HepG2 (cell line): ENCODE results near the gene ACOXL. TPM values are rescaled to one million over a fixed set of nuclear protein-coding genes. Genes with fewer than 3 reads are reported as not detected.

Experiments used
- ATAC-seq: fragments of 200-7000 bp; cut with Tn5 transposase; 3 replicates; pipeline ENCODE4 v1.9.1; 2020; ENCODE audit warnings: mild to moderate bottlenecking, moderate library complexity
- BruUV-seq: library from RNA; stranded (reverse); fragments of 400-500 nt; replicated peaks from 2 replicates; lab custom pipeline; 2021; lab: Mats Ljungman, UMichigan
- CTCF ChIA-PET: fragments of 300-600 bp; formaldehyde crosslinking; extraction: SDS; loops from one replicate; lab custom pipeline; 2021; ENCODE audit warnings: low total read pairs, inconsistent platforms, low intra/inter-chr PET ratio; lab: Yijun Ruan, JAX
- POLR2A ChIA-PET: fragments of 350-600 bp; sonication (Branson Sonifier 250); formaldehyde crosslinking; loops from one replicate; lab custom pipeline; 2020; ENCODE audit warnings: antibody characterized with exemption, inconsistent platforms; lab: Yijun Ruan, JAX
- DNase-seq: peaks from one replicate; pipeline ENCODE4 v3.0.0-alpha.2; 2015; ENCODE audit warnings: low spot score
- FAIRE-seq: peaks from 3 replicates; lab custom pipeline; 2011; peaks lifted over from hg19 to GRCh38; lab: Jason Lieb, UNC
- H2AFZ ChIP-seq: one replicate; pipeline ENCODE4 v1.6.1; 2011; ENCODE audit warnings: low read length, inconsistent platforms
- H3K27ac ChIP-seq: fragments of 300-600 bp; 3 replicates; pipeline ENCODE4 v1.8.0; 2011; ENCODE audit warnings: mixed run types, mild to moderate bottlenecking, mixed read lengths, low read length, inconsistent platforms; ENCODE audit not compliant: insufficient read depth; ENCODE audit errors: extremely low read length
- H3K27me3 ChIP-seq, 2 experiments: fragments of 200-600 bp in 1 of 2; 2 replicates in 1 of 2; 3 replicates in 1 of 2; pipeline versions ENCODE4 v1.6.0 to v1.8.0; 2011; ENCODE audit warnings: low read length in 2 of 2, mild to moderate bottlenecking in 2 of 2, moderate library complexity in 2 of 2, inconsistent platforms in 1 of 2; ENCODE audit not compliant: insufficient read depth in 2 of 2, control insufficient read depth in 1 of 2
- H3K36me3 ChIP-seq, 2 experiments: fragments of 200-600 bp in 1 of 2; replicated peaks in 1 of 2; 2 replicates in 1 of 2; 3 replicates in 1 of 2; pipeline versions ENCODE4 v1.5.1 to v1.8.0; 2011; ENCODE audit warnings: low read length in 2 of 2, inconsistent platforms in 1 of 2; ENCODE audit not compliant: insufficient read depth in 2 of 2, control insufficient read depth in 1 of 2
- H3K4me1 ChIP-seq: 2 replicates; pipeline ENCODE4 v1.5.1; 2012; ENCODE audit warnings: low read length, inconsistent platforms; ENCODE audit not compliant: insufficient read depth
- H3K4me2 ChIP-seq: 2 replicates; pipeline ENCODE4 v1.6.0; 2011; ENCODE audit warnings: low read depth, low read length, inconsistent platforms
- H3K4me3 ChIP-seq, 3 experiments: fragments of 200-600 bp in 1 of 3; sonication (generic), shearing (Covaris generic) in 1 of 3; replicated peaks in 1 of 3; 2 replicates each; pipeline ENCODE4 v1.5.1; 2011 to 2016; ENCODE audit warnings: low read length in 3 of 3, inconsistent platforms in 2 of 3, low read depth in 2 of 3, mild to moderate bottlenecking in 2 of 3, control low read depth in 1 of 3, mixed read lengths in 1 of 3; ENCODE audit not compliant: insufficient read depth in 1 of 3
- H3K79me2 ChIP-seq: one replicate; pipeline ENCODE4 v1.6.1; 2011; ENCODE audit warnings: low read length, inconsistent platforms; ENCODE audit not compliant: insufficient read depth
- H3K9ac ChIP-seq: 2 replicates; pipeline ENCODE4 v1.6.0; 2011; ENCODE audit warnings: mild to moderate bottlenecking, low read depth, low read length, inconsistent platforms; ENCODE audit not compliant: insufficient read depth
- H3K9me3 ChIP-seq: 2 replicates; pipeline ENCODE4 v1.5.1; 2012; ENCODE audit warnings: mild to moderate bottlenecking, low read length
- H4K20me1 ChIP-seq: 2 replicates; pipeline ENCODE4 v1.6.0; 2011; ENCODE audit warnings: inconsistent platforms, mild to moderate bottlenecking, low read length, moderate library complexity; ENCODE audit not compliant: insufficient read depth
- AHR ChIP-seq: IDR thresholded peaks from 2 replicates; pipeline ENCODE4 v1.6.1; 2018; ENCODE audit warnings: missing genetic modification reagents, missing compliant biosample characterization
- HIVEP1 ChIP-seq: sonication (generic); formaldehyde crosslinking; IDR thresholded peaks from 2 replicates; pipeline ENCODE4 v1.4.0; 2020; ENCODE audit warnings: mild to moderate bottlenecking, missing genetic modification reagents
- MIXL1 ChIP-seq: IDR thresholded peaks from 2 replicates; pipeline ENCODE4 v1.6.1; 2016
- PCBP2 ChIP-seq: fragments of 200-400 bp; formaldehyde crosslinking; optimal IDR thresholded peaks from 2 replicates; pipeline ENCODE3; 2018; ENCODE audit warnings: low read length, low read depth; ENCODE audit not compliant: poor library complexity, severe bottlenecking
- ZMYM4 ChIP-seq: sonication (generic); formaldehyde crosslinking; IDR thresholded peaks from 2 replicates; pipeline ENCODE4 v1.8.1; 2023; ENCODE audit warnings: mild to moderate bottlenecking, missing genetic modification reagents
- ZNF570 ChIP-seq: sonication (generic); formaldehyde crosslinking; IDR thresholded peaks from 2 replicates; pipeline ENCODE4 v1.4.0; 2020; ENCODE audit warnings: mild to moderate bottlenecking, missing genetic modification reagents, borderline replicate concordance
- ZNF737 ChIP-seq: sonication (generic); formaldehyde crosslinking; IDR thresholded peaks from 2 replicates; pipeline ENCODE4 v1.5.0; 2020; ENCODE audit warnings: missing genetic modification reagents, mild to moderate bottlenecking, borderline replicate concordance
- WGBS: methylation state at CpG from one replicate; pipeline ENCODE4 v1.1.6; 2017; ENCODE audit warnings: low lambda C conversion rate; 5-methylcytosine and 5-hydroxymethylcytosine counted together
- in situ Hi-C: cut with HindIII; loops from 2 replicates; pipeline ENCODE4 v1.10.0; 2017; ENCODE audit warnings: low pct_unique_long_range_greater_than_20kb; ENCODE audit not compliant: extremely low pct_ligation_motif_present
- intact Hi-C: fragments of 100-400 bp; cut with micrococcal nuclease; formaldehyde crosslinking; loops from one replicate; pipeline ENCODE4 v1.10.0; 2022; ENCODE audit not compliant: unreplicated experiment
- polyA plus RNA-seq, 8 experiments: library from polyadenylated mRNA; depleted of rRNA in 3 of 8; stranded (reverse) in 7 of 8; unstranded in 1 of 8; fragments of >200 nt; fragmentation: Illumina TruSeq in 4 of 8; extraction: Trizol in 4 of 8; gene quantifications; 2 replicates each; pipeline versions ENCODE4 v1.2.1 to v1.2.3, GENCODE V29; 2011 to 2016; ENCODE audit warnings: low read depth in 4 of 8, missing spikeins in 1 of 8, mixed read lengths in 1 of 8; ENCODE audit not compliant: insufficient read depth in 1 of 8
- total RNA-seq, 5 experiments: library from RNA; depleted of rRNA; stranded (reverse); fragments of >200 nt; fragmentation: Illumina TruSeq; extraction: Trizol; gene quantifications; 2 replicates each; pipeline ENCODE4 v1.2.3, GENCODE V29; 2016; ENCODE audit warnings: low read depth in 1 of 5
- TF ChIP-seq, protein P1 (sequence below): sonication (generic); formaldehyde crosslinking; conservative IDR thresholded peaks from 2 replicates; pipeline ENCODE4 v1.4.0; 2020; ENCODE audit warnings: missing genetic modification reagents

Gene ACOXL
- total and polyA plus RNA-seq, 2 of the 13 experiments (the other 11 are each of a cell fraction or from before 2014, with no cell fraction given), result not detected

DNA sequence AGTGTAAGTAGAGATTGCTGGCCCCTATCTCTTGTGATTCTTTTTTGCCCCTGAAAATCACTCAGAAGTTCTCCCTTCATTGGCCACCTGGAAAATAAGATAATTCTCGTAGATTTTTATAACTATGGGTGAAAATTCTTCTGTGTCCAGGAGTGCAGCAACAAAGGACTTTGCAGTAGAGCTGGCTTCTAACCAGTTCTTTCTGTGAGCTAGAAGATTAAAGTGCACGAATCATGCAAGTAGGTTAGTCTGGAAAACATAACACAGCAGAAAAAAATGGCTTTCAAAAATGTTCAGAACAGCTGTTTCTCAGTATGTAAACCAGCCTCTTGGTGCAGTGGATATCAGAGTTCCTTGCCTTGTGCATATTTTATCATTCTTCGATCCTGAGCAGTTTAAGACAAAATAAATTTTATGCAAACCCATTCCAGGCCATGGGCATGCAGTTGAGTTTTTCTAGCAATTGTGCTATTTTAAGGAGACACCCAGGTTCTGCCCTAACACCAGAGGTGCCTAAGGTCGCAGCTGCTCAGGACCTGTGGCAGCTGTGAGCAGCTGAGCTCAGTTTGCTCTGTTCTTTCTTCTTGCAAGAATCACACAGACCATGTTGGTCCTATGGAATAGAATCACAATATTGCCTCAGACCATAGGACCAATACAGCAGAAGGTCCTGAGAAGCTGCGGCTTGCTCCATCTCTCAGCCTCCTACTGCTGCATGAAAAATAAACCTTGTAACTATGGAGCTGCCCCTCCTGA lies 307.4 kb downstream of the ACOXL start:
- Histone ChIP-seq H3K9me3 (no peaks in the 10 kb centered on the region), H3K9ac (no peak overlapping the region), H3K4me3 (no peak overlapping the region), H3K79me2 (no peaks in the 10 kb centered on the region), H3K4me2 (no peak overlapping the region), H2AFZ (no peak overlapping the region), H3K36me3 (no peaks in the 10 kb centered on the region), H4K20me1 (no peaks in the 10 kb centered on the region), H3K27ac (no peak overlapping the region), H3K4me1 (no peaks in the 10 kb centered on the region), H3K27me3 (peaks cover 3 to 66% of the 10 kb centered on the region in 2 experiments; a peak in 4 of 5 replicates)
- in situ Hi-C loops, result no loop called here
- intact Hi-C loops, result no loop called here
- 24% methylated on average over 5 of the region's 5 CpGs for WGBS
- no peak for ATAC-seq
- POLR2A ChIA-PET, result no interaction called here
- TF ChIP-seq ZMYM4 (no peak), AHR (CRISPR knock-in tag) (no peak), ZNF570 (CRISPR knock-in tag) (no peak), PCBP2 (no peak), MIXL1 (CRISPR knock-in tag) (no peak), HIVEP1 (no peak), ZNF737 (CRISPR knock-in tag) (no peak)
- TF ChIP-seq, protein P1, sequence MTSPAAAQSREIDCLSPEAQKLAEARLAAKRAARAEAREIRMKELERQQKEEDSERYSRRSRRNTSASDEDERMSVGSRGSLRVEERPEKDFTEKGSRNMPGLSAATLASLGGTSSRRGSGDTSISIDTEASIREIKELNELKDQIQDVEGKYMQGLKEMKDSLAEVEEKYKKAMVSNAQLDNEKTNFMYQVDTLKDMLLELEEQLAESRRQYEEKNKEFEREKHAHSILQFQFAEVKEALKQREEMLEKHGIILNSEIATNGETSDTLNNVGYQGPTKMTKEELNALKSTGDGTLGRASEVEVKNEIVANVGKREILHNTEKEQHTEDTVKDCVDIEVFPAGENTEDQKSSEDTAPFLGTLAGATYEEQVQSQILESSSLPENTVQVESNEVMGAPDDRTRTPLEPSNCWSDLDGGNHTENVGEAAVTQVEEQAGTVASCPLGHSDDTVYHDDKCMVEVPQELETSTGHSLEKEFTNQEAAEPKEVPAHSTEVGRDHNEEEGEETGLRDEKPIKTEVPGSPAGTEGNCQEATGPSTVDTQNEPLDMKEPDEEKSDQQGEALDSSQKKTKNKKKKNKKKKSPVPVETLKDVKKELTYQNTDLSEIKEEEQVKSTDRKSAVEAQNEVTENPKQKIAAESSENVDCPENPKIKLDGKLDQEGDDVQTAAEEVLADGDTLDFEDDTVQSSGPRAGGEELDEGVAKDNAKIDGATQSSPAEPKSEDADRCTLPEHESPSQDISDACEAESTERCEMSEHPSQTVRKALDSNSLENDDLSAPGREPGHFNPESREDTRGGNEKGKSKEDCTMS, result no peak
- DNase-seq, result no peak
- CTCF ChIA-PET, result no interaction called here
- no TSS peak for BruUV-seq
- FAIRE-seq, result no peak
